H1 (cell line): ENCODE measurements around the gene CCDC174. TPM values are rescaled to one million over a fixed set of nuclear protein-coding genes. Genes with fewer than 3 reads are reported as not detected.

ENCODE experiments used
- CTCF ChIA-PET: fragments of 300-600 bp; sonication (Branson Sonifier 250); formaldehyde crosslinking; loops from one replicate; lab custom pipeline; 2021; ENCODE audit not compliant: partially characterized antibody; lab: Charles Lee
- POLR2A ChIA-PET: fragments of 300-600 bp; sonication (Branson Sonifier 250); formaldehyde crosslinking; loops from one replicate; lab custom pipeline; 2021; ENCODE audit warnings: inconsistent platforms; ENCODE audit not compliant: partially characterized antibody; lab: Charles Lee
- DNase-seq, 2 experiments: peaks; one replicate each; pipeline versions ENCODE4 v3.0.0 to v3.0.0-alpha.2; 2010 to 2022; ENCODE audit warnings: low spot score in 2 of 2, low read depth in 1 of 2, mixed read lengths in 1 of 2
- FAIRE-seq: peaks from 2 replicates; lab custom pipeline; 2011; peaks lifted over from hg19 to GRCh38; lab: Jason Lieb, UNC
- H2AFZ ChIP-seq: 2 replicates; pipeline ENCODE4 v1.8.1; 2012; ENCODE audit warnings: low read length, inconsistent platforms
- H2AK5ac ChIP-seq: 2 replicates; pipeline ENCODE4 v1.6.1; 2013; ENCODE audit warnings: low read depth, low read length
- H2BK120ac ChIP-seq: replicated peaks from 2 replicates; pipeline ENCODE3; 2013; ENCODE audit warnings: low read depth, low read length, inconsistent platforms
- H2BK12ac ChIP-seq: 2 replicates; pipeline ENCODE4 v1.6.1; 2013; ENCODE audit warnings: low read depth, low read length
- H2BK15ac ChIP-seq: 2 replicates; pipeline ENCODE4 v1.6.1; 2013; ENCODE audit warnings: low read length
- H2BK20ac ChIP-seq: 2 replicates; pipeline ENCODE4 v1.6.1; 2013; ENCODE audit warnings: low read length
- H2BK5ac ChIP-seq: 2 replicates; pipeline ENCODE4 v1.6.1; 2013; ENCODE audit warnings: low read depth, low read length
- H3K14ac ChIP-seq: 2 replicates; pipeline ENCODE4 v1.6.1; 2013; ENCODE audit warnings: inconsistent platforms; ENCODE audit not compliant: insufficient read length
- H3K18ac ChIP-seq: 2 replicates; pipeline ENCODE4 v1.6.1; 2013; ENCODE audit warnings: low read length; ENCODE audit errors: extremely low read depth
- H3K23ac ChIP-seq: 2 replicates; pipeline ENCODE4 v1.6.1; 2013; ENCODE audit warnings: inconsistent platforms; ENCODE audit not compliant: insufficient read length
- H3K23me2 ChIP-seq: 2 replicates; pipeline ENCODE4 v1.6.1; 2013; ENCODE audit warnings: low read depth, low read length
- H3K27ac ChIP-seq: 2 replicates; pipeline ENCODE4 v1.6.1; 2011; ENCODE audit warnings: low read depth, low read length, inconsistent platforms
- H3K27me3 ChIP-seq, 4 experiments: replicated peaks in 1 of 4; 1 replicate in 1 of 4; 2 replicates in 3 of 4; pipeline versions ENCODE4 v1.6.1 to v1.8.1; 2011 to 2013; ENCODE audit warnings: low read length in 3 of 4, mild to moderate bottlenecking in 3 of 4, inconsistent platforms in 2 of 4, mixed read lengths in 2 of 4, moderate library complexity in 1 of 4; ENCODE audit not compliant: control insufficient read depth in 3 of 4, insufficient read depth in 3 of 4; ENCODE audit errors: extremely low read depth in 1 of 4
- H3K36me3 ChIP-seq, 4 experiments: 2 replicates each; pipeline versions ENCODE4 v1.6.1 to v1.8.1; 2011 to 2013; ENCODE audit warnings: mild to moderate bottlenecking in 4 of 4, low read length in 3 of 4, moderate library complexity in 2 of 4, control low read depth in 1 of 4, inconsistent platforms in 1 of 4; ENCODE audit not compliant: insufficient read depth in 4 of 4, control insufficient read depth in 2 of 4
- H3K4ac ChIP-seq: replicated peaks from 2 replicates; pipeline ENCODE3; 2013; ENCODE audit warnings: low read length, low read depth, mixed read lengths, inconsistent platforms; ENCODE audit not compliant: insufficient read length
- H3K4me1 ChIP-seq, 4 experiments: replicated peaks in 1 of 4; 1 replicate in 1 of 4; 2 replicates in 3 of 4; pipeline versions ENCODE4 v1.6.1 to v1.8.1; 2011 to 2013; ENCODE audit warnings: low read length in 3 of 4, inconsistent platforms in 2 of 4, mixed read lengths in 1 of 4; ENCODE audit not compliant: insufficient read depth in 4 of 4, control insufficient read depth in 3 of 4
- H3K4me2 ChIP-seq, 2 experiments: 2 replicates each; pipeline versions ENCODE4 v1.6.1 to v1.8.1; 2011 to 2013; ENCODE audit warnings: low read depth in 2 of 2, low read length in 2 of 2, control low read depth in 1 of 2, inconsistent platforms in 1 of 2, mild to moderate bottlenecking in 1 of 2; ENCODE audit not compliant: insufficient read depth in 1 of 2
- H3K4me3 ChIP-seq, 4 experiments: fragments of 200-600, 300-600 bp in 1 of 4; sonication (generic), shearing (Covaris generic), sonication (Bioruptor Twin) in 1 of 4; 2 replicates each; pipeline versions ENCODE4 v1.5.1 to v1.8.1; 2011 to 2016; ENCODE audit warnings: low read length in 4 of 4, low read depth in 3 of 4, control low read depth in 2 of 4, inconsistent platforms in 2 of 4, mild to moderate bottlenecking in 2 of 4, mixed read lengths in 1 of 4, moderate library complexity in 1 of 4; ENCODE audit not compliant: insufficient read depth in 2 of 4; ENCODE audit errors: extremely low read depth in 1 of 4
- H3K56ac ChIP-seq: replicated peaks from 2 replicates; pipeline ENCODE3; 2013; ENCODE audit warnings: low read depth, mild to moderate bottlenecking, mixed read lengths, low read length, inconsistent platforms; ENCODE audit not compliant: insufficient read length
- H3K79me1 ChIP-seq: 2 replicates; pipeline ENCODE4 v1.6.1; 2013; ENCODE audit warnings: low read depth, low read length, control low read depth
- H3K79me2 ChIP-seq, 2 experiments: 2 replicates each; pipeline versions ENCODE4 v1.6.1 to v1.8.1; 2012 to 2013; ENCODE audit warnings: low read length in 2 of 2, mild to moderate bottlenecking in 2 of 2, inconsistent platforms in 1 of 2; ENCODE audit not compliant: insufficient read depth in 2 of 2, control insufficient read depth in 1 of 2
- H3K9ac ChIP-seq, 4 experiments: replicated peaks in 1 of 4; 1 replicate in 1 of 4; 2 replicates in 3 of 4; pipeline versions ENCODE4 v1.6.1 to v1.8.1; 2011 to 2013; ENCODE audit warnings: low read depth in 3 of 4, low read length in 3 of 4, control low read depth in 2 of 4, mild to moderate bottlenecking in 2 of 4, moderate library complexity in 2 of 4, inconsistent platforms in 1 of 4; ENCODE audit errors: extremely low read depth in 1 of 4
- H3K9me3 ChIP-seq, 2 experiments: 2 replicates each; pipeline versions ENCODE4 v1.6.1 to v1.8.1; 2012 to 2013; ENCODE audit warnings: mild to moderate bottlenecking in 2 of 2, moderate library complexity in 2 of 2, control low read depth in 1 of 2, inconsistent platforms in 1 of 2, low read depth in 1 of 2, low read length in 1 of 2, mixed read lengths in 1 of 2; ENCODE audit not compliant: insufficient read depth in 2 of 2
- H4K20me1 ChIP-seq, 2 experiments: replicated peaks in 1 of 2; 2 replicates each; pipeline versions ENCODE3 to v1.8.1; 2011 to 2013; ENCODE audit warnings: inconsistent platforms in 2 of 2, low read length in 2 of 2, mild to moderate bottlenecking in 1 of 2; ENCODE audit not compliant: insufficient read depth in 2 of 2, control insufficient read depth in 1 of 2
- H4K5ac ChIP-seq: 2 replicates; pipeline ENCODE4 v1.6.1; 2013; ENCODE audit warnings: low read length, low read depth, mixed read lengths, inconsistent platforms; ENCODE audit not compliant: insufficient read length
- H4K8ac ChIP-seq: 2 replicates; pipeline ENCODE4 v1.8.0; 2013; ENCODE audit warnings: mild to moderate bottlenecking, moderate library complexity, low read length, inconsistent platforms; ENCODE audit not compliant: insufficient read depth; ENCODE audit errors: extremely low read depth
- H4K91ac ChIP-seq: replicated peaks from 2 replicates; pipeline ENCODE3; 2013; ENCODE audit warnings: low read length, mixed read lengths, inconsistent platforms; ENCODE audit not compliant: insufficient read length
- ATF3 ChIP-seq: IDR thresholded peaks from 2 replicates; pipeline ENCODE4 v1.6.1; 2011; ENCODE audit warnings: low read depth, mild to moderate bottlenecking, low read length; ENCODE audit not compliant: insufficient read depth
- BACH1 ChIP-seq: IDR thresholded peaks from 2 replicates; pipeline ENCODE4 v1.6.1; 2012; ENCODE audit warnings: low read length, improper control_type of control experiment
- CBX8 ChIP-seq: fragments of 300-800, 300-1000 bp; sonication (generic); IDR thresholded peaks from 2 replicates; pipeline ENCODE4 v1.7.1; 2016; ENCODE audit warnings: low read depth, low read length, borderline replicate concordance
- CHD2 ChIP-seq: IDR thresholded peaks from 2 replicates; pipeline ENCODE4 v1.6.1; 2012; ENCODE audit warnings: low read length, improper control_type of control experiment
- E2F6 ChIP-seq: IDR thresholded peaks from 2 replicates; pipeline ENCODE4 v1.6.1; 2012; ENCODE audit warnings: inconsistent platforms
- EP300 ChIP-seq, 2 experiments: IDR thresholded peaks; 1 replicate in 1 of 2; 2 replicates in 1 of 2; pipeline ENCODE4 v1.6.1; 2011 to 2012; ENCODE audit warnings: low read depth in 2 of 2, low read length in 2 of 2, mild to moderate bottlenecking in 2 of 2, borderline replicate concordance in 1 of 2, inconsistent platforms in 1 of 2, moderate library complexity in 1 of 2
- EZH2 ChIP-seq: fragments of 200-600 bp; sonication (generic); IDR thresholded peaks from 2 replicates; pipeline ENCODE4 v1.7.1; 2012; ENCODE audit warnings: low read depth, mild to moderate bottlenecking, moderate library complexity, low read length, inconsistent platforms; ENCODE audit not compliant: severe bottlenecking
- POLR2A ChIP-seq, 2 experiments: IDR thresholded peaks; 1 replicate in 1 of 2; 2 replicates in 1 of 2; pipeline ENCODE4 v1.6.1; 2011; ENCODE audit warnings: low read depth in 2 of 2, low read length in 2 of 2, mild to moderate bottlenecking in 2 of 2; ENCODE audit errors: control extremely low read depth in 1 of 2
- POU5F1 ChIP-seq: IDR thresholded peaks from 2 replicates; pipeline ENCODE4 v1.6.1; 2011; ENCODE audit warnings: low read depth, mild to moderate bottlenecking, low read length, moderate library complexity
- TAF1 ChIP-seq: IDR thresholded peaks from 2 replicates; pipeline ENCODE4 v1.6.1; 2011; ENCODE audit warnings: mild to moderate bottlenecking, low read depth, low read length
- WGBS, 2 experiments: shearing (Covaris generic) in 1 of 2; methylation state at CpG; one replicate each; pipeline versions ENCODE4 v1.1.6 to v1.1.7; 2013 to 2015; ENCODE audit warnings: low lambda C conversion rate in 2 of 2, mixed read lengths in 2 of 2, inconsistent platforms in 1 of 2, low coverage in 1 of 2, missing lambda C conversion rate in 1 of 2; ENCODE audit not compliant: insufficient replicate concordance in 2 of 2, insufficient coverage in 1 of 2, insufficient read length in 1 of 2; ENCODE audit errors: extremely low coverage in 1 of 2, missing lambda C conversion rate in 1 of 2; 5-methylcytosine and 5-hydroxymethylcytosine counted together
- polyA plus RNA-seq, 7 experiments: library from polyadenylated mRNA; depleted of rRNA in 3 of 7; stranded (reverse) in 5 of 7; unstranded in 2 of 7; fragments of >200 nt in 5 of 7; fragments of 200-250 nt in 2 of 7; gene quantifications; 1 replicate in 5 of 7; 2 replicates in 1 of 7; 4 replicates in 1 of 7; pipeline versions ENCODE4 v1.2.1 to v1.2.3, GENCODE V29; 2011 to 2013; ENCODE audit warnings: missing spikeins in 2 of 7, mixed read lengths in 2 of 7
- total RNA-seq: library from RNA; stranded (reverse); fragmentation: NEBNext Ultra II Directional; extraction: Animal tissue kit (Norgen Biotek cat#: 25700); gene quantifications from 2 replicates; pipeline ENCODE4 v1.2.1, GENCODE V29; 2021

CCDC174 gene
- total and polyA plus RNA-seq, 2 of the 8 experiments (the other 6 are each of a cell fraction or from before 2014, with no cell fraction given), result 3.5 to 11.9 TPM

- Histone ChIP-seq H2BK15ac (no peak overlapping the region), H4K91ac (no peak overlapping the region), H3K4me1 (peaks cover 0 to 12% (median 9%) of the 10 kb centered on the region in 4 experiments; a peak in 6 of 7 replicates), H3K9me3 (no peaks in the 10 kb centered on the region), H3K27ac (no peak overlapping the region), H3K36me3 (0 out of 8 replicates have a peak, but pooled peaks cover 0 to 2% (median 0%) of the 10 kb centered on the region in 4 experiments), H2BK120ac (no peak overlapping the region), H3K79me2 (no peaks in the 10 kb centered on the region), H3K23me2 (peaks cover 10% of the 10 kb centered on the region; the same call in 1 of the 2 replicates), H3K18ac (peak overlapping the region; percentile 86), H2BK20ac (no peak overlapping the region), H4K20me1 (peaks cover 0 to 10% of the 10 kb centered on the region in 2 experiments), H4K8ac (peak overlapping the region; percentile 42), H4K5ac (no peak overlapping the region), H3K56ac (no peak overlapping the region), H2BK5ac (no peak overlapping the region), H3K9ac (peak overlapping the region in 2 of 4 experiments; percentile 41 to 62; a peak in 3 of 7 replicates), H3K27me3 (peaks cover 0 to 14% (median 10%) of the 10 kb centered on the region in 4 experiments; a peak in 5 of 7 replicates), H3K4me3 (peak overlapping the region; percentile 45 to 73 (median 52)), H2AFZ (no peak overlapping the region), H3K4ac (no peak overlapping the region), H2AK5ac (no peak overlapping the region), H3K4me2 (peak overlapping the region; percentile 48 to 93), H3K23ac (no peak overlapping the region), H3K14ac (no peak overlapping the region), H3K79me1 (peaks cover 4% of the 10 kb centered on the region; the same call in 1 of the 2 replicates), H2BK12ac (no peak overlapping the region; the same call in 1 of the 2 replicates)
- no peak for FAIRE-seq
- ChIA-PET CTCF (interaction anchor here (0.7 to 2.3 kb wide), 25 partner anchors 9 to 341 kb away, joined by 3 to 10 read pairs (median 4); no protein-coding TSS in a partner anchor), POLR2A (interaction anchor here (1.1 to 2.2 kb wide), 2 partner anchors 62 to 88 kb away, joined by 3 to 4 read pairs; partner anchors contain the start of gene GRIP2)
- 5% methylated on average over 31 of the region's 66 CpGs; no CpG with 5 or more reads in 1 of the 2 experiments for WGBS, 2 experiments
- DNase-seq, result peak in 1 of 2 experiments; percentile 67
- TF ChIP-seq ATF3 (no peak), POLR2A (IDR thresholded peaks at IDR 0.05; ENCODE audit: control extremely low read depth in 1 of 2, low read depth in 2 of 2, low read length in 2 of 2) (no peak), CHD2 (no peak), TAF1 (no peak), EZH2 (peak; percentile 49), EP300 (IDR thresholded peaks at IDR 0.05; ENCODE audit: borderline replicate concordance in 1 of 2, low read depth in 2 of 2, low read length in 2 of 2) (no peak), E2F6 (peak; percentile 81), POU5F1 (no peak), BACH1 (no peak), CBX8 (no peak)
These were observed 49.4 kb upstream of the CCDC174 start for GRCh38 chr3:14602006-14602803.
